ENCODE data around the gene EXOC3.

Gene EXOC3

DNA sequence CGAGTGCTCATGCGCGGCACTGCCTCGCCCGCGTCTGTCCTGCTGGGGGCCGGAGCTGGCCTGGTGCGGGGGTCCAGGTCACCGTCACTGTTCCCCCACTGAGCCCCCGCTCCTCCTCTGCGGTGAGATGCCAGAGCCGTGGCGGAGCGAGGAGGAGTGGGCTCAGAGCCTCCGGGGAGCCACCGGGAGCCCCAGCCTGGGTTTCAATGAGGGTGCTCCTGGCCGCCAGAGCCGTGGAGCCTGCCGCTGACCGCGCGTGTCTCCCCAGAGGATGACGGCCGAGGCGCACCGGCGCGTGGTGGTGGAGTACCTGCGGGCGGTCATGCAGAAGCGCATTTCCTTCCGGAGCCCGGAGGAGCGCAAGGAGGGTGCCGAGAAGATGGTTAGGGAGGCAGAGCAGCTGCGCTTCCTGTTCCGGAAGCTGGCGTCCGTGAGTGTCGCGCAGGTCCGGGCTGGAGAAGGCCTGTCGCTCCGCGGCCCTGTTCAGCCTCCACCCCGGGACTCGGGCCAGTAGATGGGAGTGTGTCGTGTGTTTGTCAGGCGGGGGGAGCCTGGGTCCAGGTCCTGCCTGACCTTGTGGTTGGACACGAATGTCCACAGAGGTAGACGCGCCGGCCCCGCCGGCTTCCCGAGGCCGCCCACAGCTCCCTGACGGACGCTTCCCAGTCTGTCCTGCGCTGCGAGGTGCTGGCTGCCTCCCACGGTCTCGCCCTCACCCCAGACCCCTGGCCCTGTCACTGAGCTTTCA, 22.0 kb downstream of the EXOC3 start:
- Histone ChIP-seq H3K27me3 (ENCODE audit: low read depth, low read length) (no peaks in the 10 kb centered on the region), H3K27ac (ENCODE audit: low read length) (no peak overlapping the region), H3K36me3 (ENCODE audit: control insufficient read depth in 1 of 2, insufficient read depth in 2 of 2, low read length in 2 of 2) (peaks cover 21 to 59% of the 10 kb centered on the region in 2 donors), H3K9me3 (ENCODE audit: control insufficient read depth in 1 of 2, low read length in 2 of 2) (no peaks in the 10 kb centered on the region), H3K4me1 (ENCODE audit: control insufficient read depth in 1 of 2, insufficient read depth in 2 of 2, low read length in 2 of 2) (no peaks in the 10 kb centered on the region), H3K4me3 (ENCODE audit: low read depth in 1 of 2, low read length in 2 of 2) (no peak overlapping the region)

DNA sequence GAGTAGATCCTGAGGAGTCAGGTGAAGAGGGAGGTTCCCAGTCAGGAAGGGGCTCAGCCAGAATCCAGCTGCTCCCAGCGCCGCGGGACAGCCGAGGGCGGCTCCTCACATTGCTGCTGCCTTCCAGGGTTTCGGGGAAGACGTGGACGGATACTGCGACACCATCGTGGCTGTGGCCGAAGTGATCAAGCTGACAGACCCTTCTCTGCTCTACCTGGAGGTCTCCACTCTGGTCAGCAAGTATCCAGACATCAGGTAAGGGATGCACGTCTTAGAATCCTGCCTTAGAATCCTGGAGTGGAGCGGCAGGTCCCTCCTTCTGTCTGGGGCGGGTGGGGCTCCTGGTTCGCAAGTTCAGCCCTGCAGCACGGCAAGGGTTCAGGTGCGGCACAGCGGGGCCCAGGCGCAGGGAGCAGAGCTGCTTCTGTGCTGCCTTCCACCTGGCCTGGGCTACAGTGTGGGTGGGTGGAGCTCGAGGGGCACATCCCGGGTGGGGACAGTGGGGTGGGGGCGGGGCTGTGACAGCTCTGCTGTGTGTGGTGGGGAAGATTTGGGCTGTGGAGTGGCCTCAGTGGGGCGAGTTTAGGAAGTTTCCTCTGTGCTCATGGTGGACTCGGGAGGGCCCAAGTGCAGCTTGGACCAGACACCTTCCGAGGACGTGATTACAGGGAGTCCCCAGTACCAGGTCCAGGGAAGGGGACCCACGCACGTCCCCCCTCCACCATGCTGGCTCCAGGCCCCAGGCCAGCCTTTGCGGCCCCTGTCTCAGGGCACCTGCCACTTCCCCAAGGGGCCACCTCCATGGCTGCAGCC, 22.8 kb downstream of the EXOC3 start:
- H3K4me1 ChIP-seq (ENCODE audit: control insufficient read depth in 1 of 2, insufficient read depth in 2 of 2, low read length in 2 of 2): peaks cover 0 to under 1% of the 10 kb centered on the region in 2 donors

GRCh38 chr5:466661-467310, 23.8 kb downstream of the EXOC3 start:
- Histone ChIP-seq H3K27me3 (ENCODE audit: low read depth, low read length) (no peaks in the 10 kb centered on the region), H3K9me3 (ENCODE audit: control insufficient read depth in 1 of 2, low read length in 2 of 2) (no peaks in the 10 kb centered on the region), H3K36me3 (ENCODE audit: control insufficient read depth in 1 of 2, insufficient read depth in 2 of 2, low read length in 2 of 2) (peaks cover 15 to 49% of the 10 kb centered on the region in 2 donors), H3K27ac (ENCODE audit: low read length) (no peak overlapping the region), H3K4me3 (ENCODE audit: low read depth in 1 of 2, low read length in 2 of 2) (no peak overlapping the region), H3K4me1 (ENCODE audit: control insufficient read depth in 1 of 2, insufficient read depth in 2 of 2, low read length in 2 of 2) (peaks cover 5 to 10% of the 10 kb centered on the region in 2 donors)

More for the DNA sequence above, 22.8 kb downstream of the EXOC3 start:
- peaks cover 15 to 51% of the 10 kb centered on the region in 2 donors for H3K36me3 ChIP-seq (ENCODE audit: control insufficient read depth in 1 of 2, insufficient read depth in 2 of 2, low read length in 2 of 2)
- no peak overlapping the region for H3K27ac ChIP-seq (ENCODE audit: low read length)
- no peaks in the 10 kb centered on the region for H3K9me3 ChIP-seq (ENCODE audit: control insufficient read depth in 1 of 2, low read length in 2 of 2)
- no peaks in the 10 kb centered on the region for H3K27me3 ChIP-seq (ENCODE audit: low read depth, low read length)
- no peak overlapping the region for H3K4me3 ChIP-seq (ENCODE audit: low read depth in 1 of 2, low read length in 2 of 2)

- Histone ChIP-seq H3K36me3 (ENCODE audit: control insufficient read depth in 1 of 2, insufficient read depth in 2 of 2, low read length in 2 of 2) (peaks cover 5 to 36% of the 10 kb centered on the region in 2 donors), H3K9me3 (ENCODE audit: control insufficient read depth in 1 of 2, low read length in 2 of 2) (no peaks in the 10 kb centered on the region), H3K27ac (ENCODE audit: low read length) (no peak overlapping the region), H3K4me3 (ENCODE audit: low read depth in 1 of 2, low read length in 2 of 2) (no peak overlapping the region), H3K27me3 (ENCODE audit: low read depth, low read length) (no peaks in the 10 kb centered on the region), H3K4me1 (ENCODE audit: control insufficient read depth in 1 of 2, insufficient read depth in 2 of 2, low read length in 2 of 2) (peaks cover 7 to 17% of the 10 kb centered on the region in 2 donors)
Measured at GRCh38 chr5:468401-468800, 25.4 kb downstream of the EXOC3 start.

- Histone ChIP-seq H3K36me3 (ENCODE audit: control insufficient read depth in 1 of 2, insufficient read depth in 2 of 2, low read length in 2 of 2) (peaks cover 0 to 23% of the 10 kb centered on the region in 2 donors), H3K4me3 (ENCODE audit: low read depth in 1 of 2, low read length in 2 of 2) (no peak overlapping the region), H3K9me3 (ENCODE audit: control insufficient read depth in 1 of 2, low read length in 2 of 2) (no peaks in the 10 kb centered on the region), H3K27ac (ENCODE audit: low read length) (no peak overlapping the region), H3K27me3 (ENCODE audit: low read depth, low read length) (no peaks in the 10 kb centered on the region), H3K4me1 (ENCODE audit: control insufficient read depth in 1 of 2, insufficient read depth in 2 of 2, low read length in 2 of 2) (peaks cover 7 to 25% of the 10 kb centered on the region in 2 donors)
Measured at GRCh38 chr5:469752-470483, 26.9 kb downstream of the EXOC3 start.

DNA sequence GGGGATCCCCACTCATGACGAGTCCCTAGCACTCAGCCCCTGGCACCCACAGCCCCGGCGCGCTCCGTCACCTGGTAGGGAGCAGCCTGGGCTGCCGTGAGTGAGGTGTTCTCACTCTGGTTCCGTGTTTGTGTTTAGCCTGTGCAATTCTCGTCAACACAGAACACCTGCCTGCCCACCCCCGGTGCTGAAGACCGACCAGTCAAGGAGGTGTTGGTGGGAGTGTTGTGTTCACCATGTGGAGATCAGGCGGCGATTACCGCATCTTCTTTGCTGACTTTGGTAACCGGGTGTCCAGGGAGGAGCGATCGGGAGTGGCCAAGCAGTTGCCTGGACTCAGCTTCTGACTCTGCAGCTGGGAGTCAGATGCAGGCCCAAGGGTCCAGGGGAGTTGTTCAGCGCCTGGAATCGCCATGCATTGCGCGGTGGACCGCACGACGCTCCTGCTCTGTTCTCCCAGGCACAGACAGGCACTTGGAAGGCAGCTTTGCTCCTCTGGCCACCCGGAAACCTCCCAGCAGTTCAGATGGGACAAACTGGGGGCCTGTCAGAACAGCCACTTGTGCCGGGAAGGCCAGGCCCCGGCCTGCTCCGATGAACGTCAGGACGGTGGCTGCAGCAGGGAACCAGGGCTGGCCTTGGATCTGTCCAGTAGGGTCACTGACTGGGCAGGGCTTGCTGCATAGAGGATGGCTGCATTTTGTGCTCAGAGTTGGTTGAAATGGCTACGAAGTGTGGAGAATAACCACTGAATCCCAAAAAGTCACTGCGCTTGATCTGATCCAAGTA, 28.2 kb downstream of the EXOC3 start:
- Histone ChIP-seq H3K4me1 (ENCODE audit: control insufficient read depth in 1 of 2, insufficient read depth in 2 of 2, low read length in 2 of 2) (peaks cover 7 to 32% of the 10 kb centered on the region in 2 donors), H3K36me3 (ENCODE audit: control insufficient read depth in 1 of 2, insufficient read depth in 2 of 2, low read length in 2 of 2) (peaks cover 0 to 11% of the 10 kb centered on the region in 2 donors), H3K4me3 (ENCODE audit: low read depth in 1 of 2, low read length in 2 of 2) (peak overlapping the region; percentile 55 to 80), H3K27ac (ENCODE audit: low read length) (no peak overlapping the region), H3K9me3 (ENCODE audit: control insufficient read depth in 1 of 2, low read length in 2 of 2) (no peaks in the 10 kb centered on the region), H3K27me3 (ENCODE audit: low read depth, low read length) (peaks cover 9% of the 10 kb centered on the region)

DNA sequence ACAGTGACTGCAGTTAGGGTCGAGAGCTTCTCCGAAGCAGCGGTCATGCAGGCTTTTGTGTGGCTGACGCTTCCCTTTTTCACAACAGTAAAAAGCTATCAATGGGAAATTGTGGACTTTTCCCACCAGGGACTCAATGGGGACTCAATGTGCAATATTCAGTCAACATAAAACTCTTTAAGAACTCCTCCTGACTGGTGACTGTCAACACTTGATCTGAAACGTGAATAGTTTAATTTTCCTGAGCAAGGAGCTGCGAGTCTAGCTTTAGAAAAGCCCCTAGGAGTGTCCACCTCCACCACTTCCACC, 28.7 kb downstream of the EXOC3 start:
- Histone ChIP-seq H3K4me1 (ENCODE audit: control insufficient read depth in 1 of 2, insufficient read depth in 2 of 2, low read length in 2 of 2) (peaks cover 7 to 32% of the 10 kb centered on the region in 2 donors), H3K27ac (ENCODE audit: low read length) (no peak overlapping the region), H3K27me3 (ENCODE audit: low read depth, low read length) (peaks cover 12% of the 10 kb centered on the region), H3K4me3 (ENCODE audit: low read depth in 1 of 2, low read length in 2 of 2) (peak overlapping the region; percentile 55 to 80), H3K36me3 (ENCODE audit: control insufficient read depth in 1 of 2, insufficient read depth in 2 of 2, low read length in 2 of 2) (peaks cover 0 to 5% of the 10 kb centered on the region in 2 donors), H3K9me3 (ENCODE audit: control insufficient read depth in 1 of 2, low read length in 2 of 2) (no peaks in the 10 kb centered on the region)

GRCh38 chr5:472076-472655, 29.2 kb downstream of the EXOC3 start:
- peaks cover 0 to under 1% of the 10 kb centered on the region in 2 donors for H3K36me3 ChIP-seq (ENCODE audit: control insufficient read depth in 1 of 2, insufficient read depth in 2 of 2, low read length in 2 of 2)
- H3K9me3 ChIP-seq (ENCODE audit: control insufficient read depth in 1 of 2, low read length in 2 of 2): no peaks in the 10 kb centered on the region
- peak overlapping the region; percentile 23 for H3K27ac ChIP-seq (ENCODE audit: low read length)
- peak overlapping the region; percentile 55 to 80 for H3K4me3 ChIP-seq (ENCODE audit: low read depth in 1 of 2, low read length in 2 of 2)
- H3K4me1 ChIP-seq (ENCODE audit: control insufficient read depth in 1 of 2, insufficient read depth in 2 of 2, low read length in 2 of 2): peaks cover 7 to 32% of the 10 kb centered on the region in 2 donors
- peaks cover 12% of the 10 kb centered on the region for H3K27me3 ChIP-seq (ENCODE audit: low read depth, low read length)

DNA sequence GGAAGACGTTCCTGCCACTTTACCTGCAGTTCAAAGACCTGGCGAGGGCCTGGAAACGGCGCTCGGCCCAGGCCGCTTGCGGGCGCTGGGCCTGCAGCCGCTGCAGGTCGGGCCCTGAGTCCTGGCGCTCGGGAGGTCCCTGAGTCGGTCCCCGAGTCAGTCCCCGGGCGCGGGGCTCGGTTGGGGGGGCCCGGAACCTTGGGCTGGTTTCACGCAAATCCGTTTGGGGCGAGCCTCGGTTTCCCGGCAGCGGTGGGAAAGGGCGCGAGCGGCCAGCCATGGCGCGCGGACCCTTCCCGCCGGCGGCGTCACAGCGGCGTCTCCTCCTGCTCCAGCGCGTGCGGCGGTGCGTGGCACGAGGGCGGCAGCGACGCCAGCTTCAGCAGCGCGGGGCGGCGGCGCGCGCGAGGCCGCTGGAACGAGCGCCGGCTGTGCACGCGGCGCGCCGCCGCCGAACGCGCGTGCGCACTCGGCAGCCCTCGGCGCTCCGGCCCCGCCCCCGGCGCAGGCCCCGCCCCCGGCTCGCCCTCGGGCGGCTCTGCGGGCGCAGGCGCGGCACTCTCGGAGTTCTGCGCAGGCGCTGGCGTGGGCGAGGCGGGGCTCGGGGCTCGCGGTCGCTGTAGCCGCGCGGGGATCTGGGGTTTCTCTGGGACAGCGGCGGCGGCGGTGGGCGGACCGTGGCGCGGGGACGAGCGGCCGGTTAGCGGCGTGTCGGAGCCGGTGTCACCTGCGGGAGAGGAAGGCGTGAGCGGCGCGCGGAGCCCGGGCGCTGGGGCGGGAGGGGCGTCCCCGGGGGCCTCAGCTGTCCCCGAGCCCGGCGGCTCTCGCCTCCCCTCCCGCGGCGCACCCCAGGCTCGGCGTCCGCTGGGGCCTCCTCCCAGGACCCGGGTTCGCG, 29.9 kb downstream of the EXOC3 start:
- H3K36me3 ChIP-seq (ENCODE audit: control insufficient read depth in 1 of 2, insufficient read depth in 2 of 2, low read length in 2 of 2): no peaks in the 10 kb centered on the region
- peaks cover 7 to 32% of the 10 kb centered on the region in 2 donors for H3K4me1 ChIP-seq (ENCODE audit: control insufficient read depth in 1 of 2, insufficient read depth in 2 of 2, low read length in 2 of 2)
- peak overlapping the region; percentile 65 to 95 for H3K4me3 ChIP-seq (ENCODE audit: low read depth in 1 of 2, low read length in 2 of 2)
- peak overlapping the region; percentile 23 for H3K27ac ChIP-seq (ENCODE audit: low read length)
- no peaks in the 10 kb centered on the region for H3K9me3 ChIP-seq (ENCODE audit: control insufficient read depth in 1 of 2, low read length in 2 of 2)
- H3K27me3 ChIP-seq (ENCODE audit: low read depth, low read length): peaks cover 17% of the 10 kb centered on the region

Data from muscle layer of duodenum (tissue), 2 donors.